ENCODE results near the gene CDC42. TPM values are rescaled to one million over a fixed set of nuclear protein-coding genes. Genes with fewer than 3 reads are reported as not detected.

The CDC42 gene
- total and polyA plus RNA-seq, 2 of the 13 experiments (the other 11 are each of a cell fraction or from before 2014, with no cell fraction given) = 138 to 237 TPM

GRCh38 chr1:22025368-22026155 is 26.9 kb upstream of the CDC42 start (continued):
- TF ChIP-seq ZNF646 (CRISPR knock-in tag; IDR thresholded peaks at IDR 0.05) (no peak), ZZZ3 (CRISPR knock-in tag; IDR thresholded peaks at IDR 0.05; ENCODE audit: borderline replicate concordance) (no peak), ZBTB26 (CRISPR knock-in tag; IDR thresholded peaks at IDR 0.05; ENCODE audit: borderline replicate concordance) (no peak), SMAD1 (CRISPR knock-in tag; IDR thresholded peaks at IDR 0.05; ENCODE audit: borderline replicate concordance, low read depth) (0 out of 2 replicates have a peak, but pooled peaks have one; percentile 60), IKZF4 (CRISPR knock-in tag; IDR thresholded peaks at IDR 0.05; ENCODE audit: borderline replicate concordance, low read depth, not compliant biosample characterization) (no peak), U2AF2 (IDR thresholded peaks at IDR 0.05; ENCODE audit: low read depth, low read length) (no peak), ZNF766 (CRISPR knock-in tag; IDR thresholded peaks at IDR 0.05; ENCODE audit: borderline replicate concordance) (no peak), ZNF160 (CRISPR knock-in tag; IDR thresholded peaks at IDR 0.05) (no peak), ZBTB1 (CRISPR knock-in tag; IDR thresholded peaks at IDR 0.05; ENCODE audit: borderline replicate concordance) (no peak), ATF7 (IDR thresholded peaks at IDR 0.05) (no peak), ATF7 (CRISPR knock-in tag; IDR thresholded peaks at IDR 0.05) (no peak), NCOR1 (IDR thresholded peaks at IDR 0.05; ENCODE audit: borderline replicate concordance, low read length) (no peak; the same call in 1 of the 2 replicates), MLLT10 (CRISPR knock-in tag; IDR thresholded peaks at IDR 0.05) (no peak), ZNF749 (CRISPR knock-in tag; IDR thresholded peaks at IDR 0.05; ENCODE audit: borderline replicate concordance) (0 out of 2 replicates have a peak, but pooled peaks have one; percentile 83)
- TF ChIP-seq, protein P1, sequence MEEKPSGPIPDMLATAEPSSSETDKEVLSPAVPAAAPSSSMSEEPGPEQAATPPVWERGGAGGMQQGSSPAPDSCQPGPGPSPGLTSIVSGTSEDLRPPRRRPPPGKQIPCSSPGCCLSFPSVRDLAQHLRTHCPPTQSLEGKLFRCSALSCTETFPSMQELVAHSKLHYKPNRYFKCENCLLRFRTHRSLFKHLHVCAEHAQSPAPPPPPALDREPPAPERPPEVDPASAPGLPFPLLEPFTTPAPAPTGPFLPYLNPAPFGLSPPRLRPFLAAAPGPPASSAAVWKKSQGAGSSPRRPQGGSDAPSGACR (CRISPR knock-in tag; IDR thresholded peaks at IDR 0.05) = peak; percentile 58; the same call in 1 of the 2 replicates
- TF ChIP-seq, protein P2, sequence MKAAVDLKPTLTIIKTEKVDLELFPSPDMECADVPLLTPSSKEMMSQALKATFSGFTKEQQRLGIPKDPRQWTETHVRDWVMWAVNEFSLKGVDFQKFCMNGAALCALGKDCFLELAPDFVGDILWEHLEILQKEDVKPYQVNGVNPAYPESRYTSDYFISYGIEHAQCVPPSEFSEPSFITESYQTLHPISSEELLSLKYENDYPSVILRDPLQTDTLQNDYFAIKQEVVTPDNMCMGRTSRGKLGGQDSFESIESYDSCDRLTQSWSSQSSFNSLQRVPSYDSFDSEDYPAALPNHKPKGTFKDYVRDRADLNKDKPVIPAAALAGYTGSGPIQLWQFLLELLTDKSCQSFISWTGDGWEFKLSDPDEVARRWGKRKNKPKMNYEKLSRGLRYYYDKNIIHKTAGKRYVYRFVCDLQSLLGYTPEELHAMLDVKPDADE (CRISPR knock-in tag; IDR thresholded peaks at IDR 0.05) = no peak
- TF ChIP-seq, protein P3, sequence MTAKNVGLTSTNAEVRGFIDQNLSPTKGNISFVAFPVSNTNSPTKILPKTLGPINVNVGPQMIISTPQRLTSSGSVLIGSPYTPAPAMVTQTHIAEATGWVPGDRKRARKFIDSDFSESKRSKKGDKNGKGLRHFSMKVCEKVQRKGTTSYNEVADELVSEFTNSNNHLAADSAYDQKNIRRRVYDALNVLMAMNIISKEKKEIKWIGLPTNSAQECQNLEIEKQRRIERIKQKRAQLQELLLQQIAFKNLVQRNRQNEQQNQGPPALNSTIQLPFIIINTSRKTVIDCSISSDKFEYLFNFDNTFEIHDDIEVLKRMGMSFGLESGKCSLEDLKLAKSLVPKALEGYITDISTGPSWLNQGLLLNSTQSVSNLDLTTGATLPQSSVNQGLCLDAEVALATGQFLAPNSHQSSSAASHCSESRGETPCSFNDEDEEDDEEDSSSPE (CRISPR knock-in tag; IDR thresholded peaks at IDR 0.05) = peak; percentile 94

Data from HepG2 (cell line).